B cell (primary cell): ENCODE measurements around the gene ROM1. TPM values are rescaled to one million over a fixed set of nuclear protein-coding genes. Genes with fewer than 3 reads are reported as not detected.

Experiments used
- ATAC-seq: fragments of 200-7000 bp; cut with Tn5 transposase; one replicate; pipeline ENCODE4 v1.10.0; 2021; ENCODE audit warnings: low read depth, mild to moderate bottlenecking, moderate number of reproducible peaks, moderate library complexity
- CTCF ChIA-PET: fragments of 350-600 bp; sonication (Branson Sonifier 250); formaldehyde crosslinking; loops from one replicate; lab custom pipeline; 2021; ENCODE audit warnings: antibody characterized with exemption, inconsistent platforms; lab: Charles Lee
- POLR2A ChIA-PET: fragments of 350-600 bp; sonication (Branson Sonifier 250); formaldehyde crosslinking; loops from one replicate; lab custom pipeline; 2021; ENCODE audit warnings: antibody characterized with exemption; lab: Charles Lee
- DNase-seq: peaks from one replicate; pipeline ENCODE4 v3.0.0; 2013
- H2AFZ ChIP-seq: 2 replicates; pipeline ENCODE4 v1.6.1; 2012; ENCODE audit warnings: mild to moderate bottlenecking, low read depth, low read length; ENCODE audit not compliant: insufficient read depth, poor library complexity, severe bottlenecking
- H3K27ac ChIP-seq, 2 donors: 1 replicate in 1 of 2; 2 replicates in 1 of 2; pipeline ENCODE4 v1.5.1; 2012 to 2013; ENCODE audit warnings: low read length in 2 of 2, mild to moderate bottlenecking in 2 of 2, moderate library complexity in 1 of 2
- H3K27me3 ChIP-seq, 4 experiments: fragments of 200-600 bp in 1 of 4; sonication (generic) in 1 of 4; replicated peaks in 1 of 4; 1 replicate in 2 of 4; 2 replicates in 2 of 4; pipeline versions ENCODE4 v1.6.1 to v1.7.0; 2013 to 2016; ENCODE audit warnings: low read length in 3 of 4, mild to moderate bottlenecking in 2 of 4, mixed read lengths in 1 of 4, moderate library complexity in 1 of 4; ENCODE audit not compliant: insufficient read depth in 4 of 4, control insufficient read depth in 3 of 4; ENCODE audit errors: control extremely low read depth in 1 of 4
- H3K36me3 ChIP-seq, 2 experiments: replicated peaks in 1 of 2; 1 replicate in 1 of 2; 2 replicates in 1 of 2; pipeline versions ENCODE4 v1.6.1 to v1.7.1; 2013; ENCODE audit warnings: low read length in 1 of 2; ENCODE audit not compliant: insufficient read depth in 2 of 2, control insufficient read depth in 1 of 2; ENCODE audit errors: control extremely low read depth in 1 of 2, extremely low read depth in 1 of 2
- H3K4me1 ChIP-seq, 2 donors: fragments of 200-600 bp in 1 of 2; sonication (generic) in 1 of 2; 1 replicate in 1 of 2; 2 replicates in 1 of 2; pipeline versions ENCODE4 v1.5.1 to v1.6.1; 2013 to 2017; ENCODE audit warnings: low read length in 2 of 2; ENCODE audit not compliant: control insufficient read depth in 2 of 2, insufficient read depth in 2 of 2
- H3K4me2 ChIP-seq: replicated peaks from 2 replicates; pipeline ENCODE3; 2012; ENCODE audit warnings: mild to moderate bottlenecking, low read depth, low read length; ENCODE audit not compliant: poor library complexity, severe bottlenecking
- H3K4me3 ChIP-seq, 5 experiments: fragments of 200-600 bp in 1 of 5; sonication (generic) in 1 of 5; 1 replicate in 3 of 5; 2 replicates in 2 of 5; pipeline versions ENCODE4 v1.5.1 to v1.7.0; 2011 to 2016; ENCODE audit warnings: low read length in 4 of 5, mild to moderate bottlenecking in 4 of 5, low read depth in 2 of 5, control low read depth in 1 of 5, moderate library complexity in 1 of 5; ENCODE audit not compliant: insufficient read depth in 1 of 5; ENCODE audit errors: control extremely low read depth in 1 of 5, extremely low read depth in 1 of 5
- H3K79me2 ChIP-seq: fragments of 200-600 bp; sonication (generic); one replicate; pipeline ENCODE4 v1.6.0; 2016; ENCODE audit warnings: low read length; ENCODE audit not compliant: control insufficient read depth, insufficient read depth
- H3K9ac ChIP-seq: fragments of 200-600 bp; sonication (generic); 2 replicates; pipeline ENCODE4 v1.6.1; 2017; ENCODE audit warnings: mild to moderate bottlenecking, low read length, moderate library complexity
- H3K9me3 ChIP-seq, 3 donors: one replicate each; pipeline versions ENCODE4 v1.6.1 to v1.7.1; 2013; ENCODE audit warnings: low read length in 2 of 3; ENCODE audit not compliant: control insufficient read depth in 2 of 3, insufficient read depth in 1 of 3; ENCODE audit errors: control extremely low read depth in 1 of 3
- H4K20me1 ChIP-seq: 2 replicates; pipeline ENCODE4 v1.6.0; 2012; ENCODE audit warnings: mild to moderate bottlenecking, low read length; ENCODE audit not compliant: insufficient read depth, control insufficient read depth, poor library complexity, severe bottlenecking
- H3K27ac Mint-ChIP-seq: one replicate; pipeline ENCODE4 v1.8.0; 2021; ENCODE audit warnings: mixed read lengths
- H3K27me3 Mint-ChIP-seq: one replicate; pipeline ENCODE4 v1.8.0; 2021; ENCODE audit warnings: mixed read lengths
- H3K4me1 Mint-ChIP-seq: one replicate; pipeline ENCODE4 v1.8.0; 2021; ENCODE audit warnings: mixed read lengths
- H3K4me3 Mint-ChIP-seq: one replicate; pipeline ENCODE4 v1.8.0; 2021; ENCODE audit warnings: mixed read lengths
- H3K9me3 Mint-ChIP-seq: one replicate; pipeline ENCODE4 v1.8.0; 2022; ENCODE audit warnings: mixed read lengths; ENCODE audit not compliant: insufficient read depth
- CTCF ChIP-seq: fragments of 200-600 bp; IDR thresholded peaks from one replicate; pipeline ENCODE4 v1.8.0; 2022; ENCODE audit warnings: antibody characterized with exemption, mild to moderate bottlenecking
- EZH2 ChIP-seq: IDR thresholded peaks from 2 replicates; pipeline ENCODE4 v1.6.1; 2012; ENCODE audit warnings: borderline replicate concordance, low read depth, mild to moderate bottlenecking, moderate library complexity, low read length; ENCODE audit not compliant: insufficient read depth, poor library complexity, severe bottlenecking
- WGBS: methylation state at CpG from one replicate; pipeline ENCODE4 v1.1.5; 2013; ENCODE audit warnings: missing lambda C conversion rate; ENCODE audit not compliant: insufficient coverage; 5-methylcytosine and 5-hydroxymethylcytosine counted together
- intact Hi-C: fragments of 100-400 bp; cut with micrococcal nuclease; formaldehyde crosslinking; loops from one replicate; pipeline ENCODE4 v1.10.0; 2022
- polyA plus RNA-seq: library from polyadenylated mRNA; depleted of rRNA; stranded (reverse); fragments of >200 nt; gene quantifications from 2 replicates; pipeline ENCODE4 v1.2.3, GENCODE V29; 2012
- total RNA-seq, 2 donors: library from RNA; stranded (reverse); fragments of 120-200 nt in 1 of 2; gene quantifications; 1 replicate in 1 of 2; 2 replicates in 1 of 2; pipeline versions ENCODE4 v1.2.3 to v1.2.4, GENCODE V29; 2013 to 2022

The ROM1 gene
- total and polyA plus RNA-seq, 2 donors (not counting 1 experiment from before 2014, with no cell fraction given), result 1.3 to 2.0 TPM

GRCh38 chr11:62592989-62593421, 20.1 kb upstream of the ROM1 start:
- H3K9me3 Mint-ChIP-seq, result no peaks in the 10 kb centered on the region
- no peaks in the 10 kb centered on the region for H3K9me3 ChIP-seq
- H3K4me3 Mint-ChIP-seq, result peak overlapping the region; percentile 91
- 100% methylated on average over 4 of the region's 8 CpGs for WGBS
- peaks cover 4 to 51% of the 10 kb centered on the region in 2 experiments for H3K36me3 ChIP-seq
- H4K20me1 ChIP-seq, result no peaks in the 10 kb centered on the region
- no peak overlapping the region for H3K9ac ChIP-seq
- H3K27me3 Mint-ChIP-seq, result no peaks in the 10 kb centered on the region
- H3K79me2 ChIP-seq, result peaks cover 29% of the 10 kb centered on the region
- H3K4me3 ChIP-seq, result no peak overlapping the region
- DNase-seq (no peak), ATAC-seq (no peak)
- CTCF ChIA-PET, result interaction anchor here (0.6 to 5.1 kb wide), 23 partner anchors 8 to 288 kb away, joined by 3 to 47 read pairs (median 5); partner anchors contain the start of genes B3GAT3, C11orf98, CSKMT and EEF1G
- no peaks in the 10 kb centered on the region for H3K27me3 ChIP-seq
- peaks cover 23 to 34% of the 10 kb centered on the region in 2 donors for H3K4me1 ChIP-seq
- POLR2A ChIA-PET, result interaction anchor here (0.6 to 3.2 kb wide), 11 partner anchors 8 to 160 kb away, joined by 3 to 63 read pairs (median 14); partner anchors contain the start of genes B3GAT3, C11orf98, CSKMT and EEF1G
- no peak overlapping the region for H2AFZ ChIP-seq
- H3K4me1 Mint-ChIP-seq, result peaks cover 42% of the 10 kb centered on the region
- intact Hi-C loops, result loop anchor here (1.0 to 5.0 kb wide), 7 partner anchors 51 to 289 kb away; partner anchors contain the start of genes BSCL2, GNG3, INTS5 and SLC3A2
- H3K27ac Mint-ChIP-seq, result no peak overlapping the region
- peak overlapping the region in 1 of 2 donors; percentile 85 for H3K27ac ChIP-seq
- peak overlapping the region; percentile 86 for H3K4me2 ChIP-seq
- TF ChIP-seq EZH2, result no peak
- no peak for TF ChIP-seq CTCF

GRCh38 chr11:62593434-62594044, 19.5 kb upstream of the ROM1 start:
- ChIA-PET POLR2A (interaction anchor here (0.6 to 3.2 kb wide), 8 partner anchors 8 to 159 kb away, joined by 3 to 63 read pairs (median 13); partner anchors contain the start of genes C11orf98, CSKMT, EEF1G and MTA2), CTCF (interaction anchor here (0.6 to 5.1 kb wide), 18 partner anchors 8 to 174 kb away, joined by 3 to 47 read pairs (median 6); partner anchors contain the start of genes B3GAT3, C11orf98, CSKMT and EEF1G)
- Histone ChIP-seq H3K4me2 (no peak overlapping the region), H4K20me1 (no peaks in the 10 kb centered on the region), H3K4me3 (no peak overlapping the region), H3K36me3 (peaks cover 4 to 52% of the 10 kb centered on the region in 2 experiments), H3K9ac (no peak overlapping the region), H2AFZ (no peak overlapping the region), H3K79me2 (peaks cover 25% of the 10 kb centered on the region), H3K4me1 (peaks cover 27 to 39% of the 10 kb centered on the region in 2 donors), H3K27ac (no peak overlapping the region), H3K9me3 (no peaks in the 10 kb centered on the region), H3K27me3 (no peaks in the 10 kb centered on the region)
- DNase-seq (peak; percentile 77), ATAC-seq (no peak)
- peak overlapping the region; percentile 72 for H3K4me3 Mint-ChIP-seq
- no peaks in the 10 kb centered on the region for H3K9me3 Mint-ChIP-seq
- intact Hi-C loops, result loop anchor here (5.0 kb wide), 6 partner anchors 51 to 289 kb away; partner anchors contain the start of genes BSCL2, GNG3, SLC3A2 and TAF6L
- no peaks in the 10 kb centered on the region for H3K27me3 Mint-ChIP-seq
- H3K4me1 Mint-ChIP-seq, result peaks cover 48% of the 10 kb centered on the region
- WGBS, result 59% methylated on average over 12 of the region's 13 CpGs
- no peak for TF ChIP-seq EZH2
- peak; percentile 52 for TF ChIP-seq CTCF
- peak overlapping the region; percentile 91 for H3K27ac Mint-ChIP-seq
